WTC11 (cell line): ENCODE data around the gene PXK. TPM values are rescaled to one million over a fixed set of nuclear protein-coding genes. Genes with fewer than 3 reads are reported as not detected.

Experiments
- ATAC-seq: fragments of 200-7000 bp; cut with Tn5 transposase; 2 replicates; pipeline ENCODE4 v1.10.0; 2021; ENCODE audit warnings: mild to moderate bottlenecking, moderate library complexity
- CTCF ChIA-PET: fragments of 300-600 bp; sonication (Branson Sonifier 250); formaldehyde crosslinking; loops from one replicate; lab custom pipeline; 2021; ENCODE audit warnings: antibody characterized with exemption; lab: Charles Lee
- POLR2A ChIA-PET: fragments of 350-600 bp; sonication (Branson Sonifier 250); formaldehyde crosslinking; loops from one replicate; lab custom pipeline; 2021; ENCODE audit warnings: antibody characterized with exemption; lab: Charles Lee
- DNase-seq: peaks from one replicate; pipeline ENCODE4 v3.0.0; 2021; ENCODE audit warnings: low spot score
- H3K27ac Mint-ChIP-seq: 2 replicates; pipeline ENCODE4 v1.8.0; 2021; ENCODE audit warnings: mixed read lengths
- H3K27me3 Mint-ChIP-seq: 2 replicates; pipeline ENCODE4 v1.8.0; 2021; ENCODE audit warnings: low read depth, mild to moderate bottlenecking, moderate library complexity, mixed read lengths
- H3K36me3 Mint-ChIP-seq: 2 replicates; pipeline ENCODE4 v1.8.0; 2021; ENCODE audit warnings: mixed read lengths
- H3K4me1 Mint-ChIP-seq: 2 replicates; pipeline ENCODE4 v1.8.0; 2022; ENCODE audit warnings: mixed read lengths
- H3K4me3 Mint-ChIP-seq: 2 replicates; pipeline ENCODE4 v1.8.0; 2021; ENCODE audit warnings: mild to moderate bottlenecking, moderate library complexity, mixed read lengths
- H3K9me3 Mint-ChIP-seq: 2 replicates; pipeline ENCODE4 v1.8.0; 2021; ENCODE audit warnings: mixed read lengths
- ATF2 ChIP-seq: sonication (generic); formaldehyde crosslinking; IDR thresholded peaks from 2 replicates; pipeline ENCODE4 v1.8.1; 2022; ENCODE audit warnings: low read depth, missing genetic modification reagents, borderline replicate concordance
- FOXP1 ChIP-seq: sonication (generic); formaldehyde crosslinking; IDR thresholded peaks from 2 replicates; pipeline ENCODE4 v1.8.0; 2022; ENCODE audit warnings: missing genetic modification reagents, mild to moderate bottlenecking, moderate library complexity, borderline replicate concordance
- GTF2I ChIP-seq: fragments of 250-450 bp; sonication (Bioruptor Pico); conservative IDR thresholded peaks from 2 replicates; pipeline ENCODE4 v1.4.0; 2021; ENCODE audit warnings: mild to moderate bottlenecking
- MXD4 ChIP-seq: fragments of 250-450 bp; sonication (Bioruptor Pico); IDR thresholded peaks from 2 replicates; pipeline ENCODE4 v1.8.0; 2021; ENCODE audit warnings: mild to moderate bottlenecking, moderate library complexity, borderline replicate concordance
- MYBL2 ChIP-seq: sonication (generic); formaldehyde crosslinking; IDR thresholded peaks from 2 replicates; pipeline ENCODE4 v1.8.1; 2023; ENCODE audit warnings: mild to moderate bottlenecking, moderate library complexity, missing genetic modification reagents
- NFYB ChIP-seq: sonication (generic); formaldehyde crosslinking; conservative IDR thresholded peaks from 2 replicates; pipeline ENCODE4 v1.8.0; 2022; ENCODE audit warnings: low read depth, missing genetic modification reagents
- NR1H2 ChIP-seq: sonication (generic); formaldehyde crosslinking; IDR thresholded peaks from 2 replicates; pipeline ENCODE4 v1.9.0; 2021; ENCODE audit warnings: mild to moderate bottlenecking, moderate library complexity, missing genetic modification reagents
- PREB ChIP-seq: sonication (generic); formaldehyde crosslinking; IDR thresholded peaks from 2 replicates; pipeline ENCODE4 v1.8.1; 2022; ENCODE audit warnings: mild to moderate bottlenecking, missing genetic modification reagents, moderate library complexity, borderline replicate concordance
- SMAD4 ChIP-seq: sonication (generic); formaldehyde crosslinking; IDR thresholded peaks from 2 replicates; pipeline ENCODE4 v1.8.0; 2022; ENCODE audit warnings: mild to moderate bottlenecking, missing genetic modification reagents
- TEAD1 ChIP-seq: sonication (generic); formaldehyde crosslinking; IDR thresholded peaks from 2 replicates; pipeline ENCODE4 v1.8.0; 2022; ENCODE audit warnings: mild to moderate bottlenecking, missing genetic modification reagents
- ZMAT4 ChIP-seq: fragments of 250-450 bp; sonication (Bioruptor Pico); IDR thresholded peaks from 2 replicates; pipeline ENCODE4 v1.9.0; 2021; ENCODE audit warnings: mild to moderate bottlenecking
- ZNF138 ChIP-seq: sonication (generic); formaldehyde crosslinking; conservative IDR thresholded peaks from 2 replicates; pipeline ENCODE4 v1.8.1; 2022; ENCODE audit warnings: mild to moderate bottlenecking, moderate library complexity, missing genetic modification reagents
- ZNF232 ChIP-seq: sonication (generic); formaldehyde crosslinking; IDR thresholded peaks from 2 replicates; pipeline ENCODE4 v1.8.0; 2022; ENCODE audit warnings: mild to moderate bottlenecking, missing genetic modification reagents
- ZNF263 ChIP-seq: sonication (generic); formaldehyde crosslinking; IDR thresholded peaks from 2 replicates; pipeline ENCODE4 v1.8.1; 2022; ENCODE audit warnings: low read depth, mild to moderate bottlenecking, moderate library complexity, missing genetic modification reagents
- ZNF396 ChIP-seq: fragments of 250-450 bp; sonication (Bioruptor Pico); IDR thresholded peaks from 2 replicates; pipeline ENCODE4 v1.8.0; 2021; ENCODE audit warnings: mild to moderate bottlenecking, moderate library complexity, borderline replicate concordance
- ZNF671 ChIP-seq: fragments of 250-450 bp; sonication (Bioruptor Pico); IDR thresholded peaks from 2 replicates; pipeline ENCODE4 v1.8.0; 2021; ENCODE audit warnings: mild to moderate bottlenecking
- total RNA-seq: library from RNA; stranded (reverse); gene quantifications from 3 replicates; pipeline ENCODE4 v1.2.3, GENCODE V29; 2021
- TF ChIP-seq, protein P1 (sequence below): fragments of 250-450 bp; sonication (Bioruptor Pico); IDR thresholded peaks from 2 replicates; pipeline ENCODE4 v1.9.0; 2021; ENCODE audit warnings: mild to moderate bottlenecking
- TF ChIP-seq, protein P2 (sequence below): sonication (generic); formaldehyde crosslinking; IDR thresholded peaks from 2 replicates; pipeline ENCODE4 v1.8.0; 2023; ENCODE audit warnings: missing genetic modification reagents
- TF ChIP-seq, protein P3 (sequence below): fragments of 250-450 bp; sonication (Bioruptor Pico); conservative IDR thresholded peaks from 2 replicates; pipeline ENCODE4 v1.9.0; 2021; ENCODE audit warnings: mild to moderate bottlenecking
- TF ChIP-seq, protein P4 (sequence below): fragments of 200-600 bp; IDR thresholded peaks from 2 replicates; pipeline ENCODE4 v1.8.0; 2022; ENCODE audit warnings: antibody characterized with exemption

Gene PXK
- total RNA-seq, 1 experiment from 2014 or later, result 9.4 TPM

- TF ChIP-seq, protein P1, sequence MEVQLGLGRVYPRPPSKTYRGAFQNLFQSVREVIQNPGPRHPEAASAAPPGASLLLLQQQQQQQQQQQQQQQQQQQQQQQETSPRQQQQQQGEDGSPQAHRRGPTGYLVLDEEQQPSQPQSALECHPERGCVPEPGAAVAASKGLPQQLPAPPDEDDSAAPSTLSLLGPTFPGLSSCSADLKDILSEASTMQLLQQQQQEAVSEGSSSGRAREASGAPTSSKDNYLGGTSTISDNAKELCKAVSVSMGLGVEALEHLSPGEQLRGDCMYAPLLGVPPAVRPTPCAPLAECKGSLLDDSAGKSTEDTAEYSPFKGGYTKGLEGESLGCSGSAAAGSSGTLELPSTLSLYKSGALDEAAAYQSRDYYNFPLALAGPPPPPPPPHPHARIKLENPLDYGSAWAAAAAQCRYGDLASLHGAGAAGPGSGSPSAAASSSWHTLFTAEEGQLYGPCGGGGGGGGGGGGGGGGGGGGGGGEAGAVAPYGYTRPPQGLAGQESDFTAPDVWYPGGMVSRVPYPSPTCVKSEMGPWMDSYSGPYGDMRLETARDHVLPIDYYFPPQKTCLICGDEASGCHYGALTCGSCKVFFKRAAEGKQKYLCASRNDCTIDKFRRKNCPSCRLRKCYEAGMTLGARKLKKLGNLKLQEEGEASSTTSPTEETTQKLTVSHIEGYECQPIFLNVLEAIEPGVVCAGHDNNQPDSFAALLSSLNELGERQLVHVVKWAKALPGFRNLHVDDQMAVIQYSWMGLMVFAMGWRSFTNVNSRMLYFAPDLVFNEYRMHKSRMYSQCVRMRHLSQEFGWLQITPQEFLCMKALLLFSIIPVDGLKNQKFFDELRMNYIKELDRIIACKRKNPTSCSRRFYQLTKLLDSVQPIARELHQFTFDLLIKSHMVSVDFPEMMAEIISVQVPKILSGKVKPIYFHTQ (CRISPR knock-in tag), result no peak
- TF ChIP-seq PREB (CRISPR knock-in tag), result no peak
Observed at GRCh38 chr3:58411036-58411435, 78.3 kb downstream of the PXK start (continued).

- Mint-ChIP-seq H3K4me3 (no peak overlapping the region), H3K9me3 (no peaks in the 10 kb centered on the region), H3K27ac (no peak overlapping the region), H3K36me3 (no peaks in the 10 kb centered on the region; the same call in 1 of the 2 replicates), H3K4me1 (peaks cover 26% of the 10 kb centered on the region), H3K27me3 (no peaks in the 10 kb centered on the region)
- no peak for DNase-seq
- no peak for ATAC-seq
- TF ChIP-seq ZNF138 (no peak), MYBL2 (CRISPR knock-in tag) (no peak), NFYB (CRISPR knock-in tag) (no peak), ZNF263 (CRISPR knock-in tag) (no peak), GTF2I (CRISPR knock-in tag) (no peak), ATF2 (CRISPR knock-in tag) (no peak), ZMAT4 (CRISPR knock-in tag) (no peak), ZNF396 (CRISPR knock-in tag) (no peak), FOXP1 (CRISPR knock-in tag) (no peak), ZNF232 (CRISPR knock-in tag) (no peak), NR1H2 (no peak), TEAD1 (CRISPR knock-in tag) (no peak), ZNF671 (CRISPR knock-in tag) (no peak), SMAD4 (no peak), MXD4 (CRISPR knock-in tag) (no peak)
- TF ChIP-seq, protein P2, sequence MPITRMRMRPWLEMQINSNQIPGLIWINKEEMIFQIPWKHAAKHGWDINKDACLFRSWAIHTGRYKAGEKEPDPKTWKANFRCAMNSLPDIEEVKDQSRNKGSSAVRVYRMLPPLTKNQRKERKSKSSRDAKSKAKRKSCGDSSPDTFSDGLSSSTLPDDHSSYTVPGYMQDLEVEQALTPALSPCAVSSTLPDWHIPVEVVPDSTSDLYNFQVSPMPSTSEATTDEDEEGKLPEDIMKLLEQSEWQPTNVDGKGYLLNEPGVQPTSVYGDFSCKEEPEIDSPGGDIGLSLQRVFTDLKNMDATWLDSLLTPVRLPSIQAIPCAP (CRISPR knock-in tag), result no peak
- TF ChIP-seq, protein P3, sequence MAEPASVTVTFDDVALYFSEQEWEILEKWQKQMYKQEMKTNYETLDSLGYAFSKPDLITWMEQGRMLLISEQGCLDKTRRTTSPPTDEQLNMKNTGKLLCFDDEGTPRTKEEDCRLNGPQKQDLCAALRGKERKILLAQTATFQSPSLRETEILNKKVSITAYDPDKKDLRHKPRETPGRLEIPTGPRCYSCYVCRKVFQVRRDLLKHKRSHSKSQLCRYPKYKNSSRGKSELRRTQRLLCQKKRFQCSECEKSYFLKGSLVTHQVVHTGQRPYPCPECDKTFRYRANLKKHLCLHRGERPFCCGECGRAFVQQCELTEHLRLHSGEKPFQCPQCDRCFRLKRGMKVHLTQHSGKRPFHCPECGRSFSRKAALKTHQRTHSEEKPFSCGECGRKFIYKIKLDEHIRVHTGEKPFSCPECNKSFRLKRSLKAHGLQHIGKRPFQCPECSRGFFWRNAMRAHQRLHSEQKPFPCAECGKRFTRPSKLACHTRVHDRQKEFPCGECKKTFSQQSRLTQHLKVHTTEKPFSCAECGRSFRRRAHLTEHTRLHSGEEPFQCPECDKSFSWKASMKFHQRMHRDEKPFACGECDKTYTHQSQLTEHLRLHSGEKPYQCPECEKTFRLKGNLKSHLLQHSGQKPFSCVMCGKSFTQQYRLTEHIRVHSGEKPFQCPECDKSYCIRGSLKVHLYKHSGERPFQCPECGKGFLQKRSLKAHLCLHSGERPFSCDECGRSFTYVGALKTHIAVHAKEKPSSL (CRISPR knock-in tag), result no peak
- TF ChIP-seq, protein P4, sequence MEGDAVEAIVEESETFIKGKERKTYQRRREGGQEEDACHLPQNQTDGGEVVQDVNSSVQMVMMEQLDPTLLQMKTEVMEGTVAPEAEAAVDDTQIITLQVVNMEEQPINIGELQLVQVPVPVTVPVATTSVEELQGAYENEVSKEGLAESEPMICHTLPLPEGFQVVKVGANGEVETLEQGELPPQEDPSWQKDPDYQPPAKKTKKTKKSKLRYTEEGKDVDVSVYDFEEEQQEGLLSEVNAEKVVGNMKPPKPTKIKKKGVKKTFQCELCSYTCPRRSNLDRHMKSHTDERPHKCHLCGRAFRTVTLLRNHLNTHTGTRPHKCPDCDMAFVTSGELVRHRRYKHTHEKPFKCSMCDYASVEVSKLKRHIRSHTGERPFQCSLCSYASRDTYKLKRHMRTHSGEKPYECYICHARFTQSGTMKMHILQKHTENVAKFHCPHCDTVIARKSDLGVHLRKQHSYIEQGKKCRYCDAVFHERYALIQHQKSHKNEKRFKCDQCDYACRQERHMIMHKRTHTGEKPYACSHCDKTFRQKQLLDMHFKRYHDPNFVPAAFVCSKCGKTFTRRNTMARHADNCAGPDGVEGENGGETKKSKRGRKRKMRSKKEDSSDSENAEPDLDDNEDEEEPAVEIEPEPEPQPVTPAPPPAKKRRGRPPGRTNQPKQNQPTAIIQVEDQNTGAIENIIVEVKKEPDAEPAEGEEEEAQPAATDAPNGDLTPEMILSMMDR, result no peak
- ChIA-PET CTCF (interaction anchor here (0.6 to 1.6 kb wide), 9 partner anchors 32 to 245 kb away, joined by 3 to 9 read pairs (median 4); partner anchors contain the start of genes HTD2, PXK and RPP14), POLR2A (no interaction called here)
Observed at GRCh38 chr3:58411851-58412830, 79.4 kb downstream of the PXK start.
